Hepatocyte (in vitro differentiated cells): ENCODE results near the gene KLC1.

Experiments used
- CTCF ChIP-seq: fragments of 200-600 bp; sonication (generic); IDR thresholded peaks from 2 replicates; pipeline ENCODE4 v1.5.1; 2016; ENCODE audit warnings: antibody characterized with exemption, mild to moderate bottlenecking; ENCODE audit not compliant: poor library complexity
- EZH2 ChIP-seq: fragments of 200-600 bp; sonication (generic); IDR thresholded peaks from 2 replicates; pipeline ENCODE4 v1.6.1; 2016; ENCODE audit warnings: antibody characterized with exemption, mild to moderate bottlenecking, borderline replicate concordance
- EZH2phosphoT487 ChIP-seq: fragments of 200-600 bp; sonication (generic); IDR thresholded peaks from one replicate; pipeline ENCODE4 v1.6.1; 2018; ENCODE audit warnings: antibody characterized with exemption, mild to moderate bottlenecking, low read depth, moderate library complexity; ENCODE audit not compliant: unreplicated experiment, severe bottlenecking

GRCh38 chr14:103699901-103700752 lies 71.1 kb downstream of the KLC1 start:
- TF ChIP-seq CTCF (no peak), EZH2 (no peak), EZH2phosphoT487 (no peak)
